ENCODE data around the gene KLHL41.
A peak's percentile ranks its signal among the peaks of the same experiment; 100 is the strongest.
"Not testable (repeated sequence)": the region's sequence is repeated elsewhere in the genome, so short reads cannot be mapped to it uniquely, and the experiment has no call there.

The KLHL41 gene

DNA sequence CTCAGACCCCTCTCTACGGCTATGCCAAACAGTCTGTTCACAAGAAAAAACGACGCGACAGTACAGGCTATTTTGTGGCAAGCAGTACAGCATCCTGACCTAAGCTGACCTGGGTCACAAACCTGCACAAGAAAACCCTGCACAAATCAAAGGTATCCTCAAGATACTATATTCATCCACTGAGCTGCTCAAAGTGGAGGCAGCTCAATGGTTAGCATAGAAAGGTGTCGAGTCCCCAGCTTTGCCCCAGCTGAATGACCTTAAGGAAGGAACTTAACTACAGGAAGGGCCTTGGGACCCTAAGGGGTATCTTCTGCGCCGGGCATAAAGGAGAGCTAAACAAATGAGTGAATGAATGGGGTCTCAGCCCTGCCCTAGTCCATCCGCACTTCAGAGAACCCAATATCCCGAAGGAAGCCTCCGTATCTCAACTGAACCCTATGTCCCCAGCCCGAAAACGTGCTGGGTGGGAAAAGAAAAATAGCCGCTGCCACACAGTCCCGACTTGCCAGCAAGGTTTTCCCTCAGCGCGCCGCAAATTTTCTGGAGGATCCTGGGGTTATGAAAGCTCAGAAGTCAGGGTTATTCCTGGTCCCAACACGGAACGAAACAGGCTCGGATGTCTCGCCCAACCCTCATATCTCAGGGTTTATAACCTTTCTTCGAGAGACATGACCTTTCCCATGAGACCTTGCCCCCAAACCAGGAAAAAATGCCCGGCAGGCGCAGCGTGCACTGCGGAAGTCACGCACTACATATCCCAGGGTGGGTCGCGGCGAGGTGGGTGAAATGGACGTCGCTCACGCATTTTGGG is 63.9 kb downstream of the KLHL41 start, which contains the start of gene FASTKD1:
Gene FASTKD1 (minus strand): TSS at position 706 of the 814 bp plus-strand sequence. CDS start 1,836 bp downstream, outside the sequence.
- DNase-seq (ENCODE audit: low read depth), result peak; percentile 89

DNA sequence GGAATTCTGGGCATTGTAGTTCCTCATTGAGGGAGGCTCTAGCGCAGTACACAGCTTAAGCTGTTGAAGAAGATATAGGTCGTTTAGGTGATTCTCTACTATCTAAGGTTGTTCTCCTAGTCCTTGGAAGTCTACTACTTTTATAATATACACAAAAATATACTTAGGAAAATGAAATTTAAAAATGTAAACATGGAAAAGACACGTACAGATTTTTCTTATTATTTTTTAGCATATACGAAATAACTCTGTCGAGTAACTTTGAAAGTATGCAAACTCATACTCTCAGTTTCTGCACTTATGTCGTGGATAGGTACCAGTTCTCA is 64.4 kb downstream of the KLHL41 start:
- DNase-seq (ENCODE audit: low read depth), result no peak

- DNase-seq (ENCODE audit: low read depth), result not testable (repeated sequence)
These were observed 65.0 kb downstream of the KLHL41 start for GRCh38 chr2:169574539-169574938.

GRCh38 chr2:169575264-169575663 is 65.8 kb downstream of the KLHL41 start:
- not testable (repeated sequence) for DNase-seq (ENCODE audit: low read depth)
